SHP77 treated with DMSO at 0.1 percent for 48 hours (cell line): ENCODE measurements around the gene RPSA.
"Not testable (repeated sequence)": the region's sequence is repeated elsewhere in the genome, so short reads cannot be mapped to it uniquely, and the experiment has no call there.

ENCODE experiments used
- DNase-seq: peaks from one replicate; lab custom pipeline; 2025; lab: John Stamatoyannopoulos, UW

RPSA gene

GRCh38 chr3:39406368-39407258, at the start of gene RPSA:
TSS of gene RPSA (plus strand) at chr3:39406720. CDS start at chr3:39407654, 934 bp downstream.
- DNase-seq = peak; percentile 93

GRCh38 chr3:39358333-39358732, 48.2 kb upstream of the RPSA start:
- no peak for DNase-seq

- DNase-seq = no peak
These were observed 45.1 kb upstream of the RPSA start for GRCh38 chr3:39361252-39361927.

GRCh38 chr3:39362192-39362591, 44.3 kb upstream of the RPSA start:
- DNase-seq = no peak

- no peak for DNase-seq
These were observed 43.7 kb upstream of the RPSA start for GRCh38 chr3:39362812-39363211.

GRCh38 chr3:39370450-39370849, 36.1 kb upstream of the RPSA start:
- DNase-seq = not testable (repeated sequence)

- no peak for DNase-seq
These were observed 33.7 kb upstream of the RPSA start for GRCh38 chr3:39372833-39373232.

- no peak for DNase-seq
These were observed 29.4 kb upstream of the RPSA start for GRCh38 chr3:39376959-39377634.

GRCh38 chr3:39378088-39378487, 28.4 kb upstream of the RPSA start:
- no peak for DNase-seq

- DNase-seq = no peak
These were observed 27.4 kb upstream of the RPSA start for GRCh38 chr3:39378957-39379777.

GRCh38 chr3:39379778-39380155, 26.8 kb upstream of the RPSA start:
- DNase-seq = no peak

GRCh38 chr3:39381432-39381831, 25.1 kb upstream of the RPSA start:
- DNase-seq = no peak

GRCh38 chr3:39383045-39383880, 23.3 kb upstream of the RPSA start, which contains the start of gene SLC25A38:
TSS of gene SLC25A38 (plus strand) at chr3:39383370. CDS start at chr3:39383725, 355 bp downstream.
- DNase-seq = no peak

- DNase-seq = no peak
These were observed 22.4 kb upstream of the RPSA start for GRCh38 chr3:39383881-39384664.

- DNase-seq = no peak
These were observed 21.9 kb upstream of the RPSA start for GRCh38 chr3:39384665-39385000.

- DNase-seq = no peak
These were observed 20.9 kb upstream of the RPSA start for GRCh38 chr3:39385456-39386090.

- no peak for DNase-seq
These were observed 20.2 kb upstream of the RPSA start for GRCh38 chr3:39386318-39386717.

GRCh38 chr3:39387411-39387975, 19.0 kb upstream of the RPSA start:
- DNase-seq = no peak

GRCh38 chr3:39388153-39388552, 18.4 kb upstream of the RPSA start:
- no peak for DNase-seq
